ENCODE measurements around the gene ITSN2. TPM values are rescaled to one million over a fixed set of nuclear protein-coding genes. Genes with fewer than 3 reads are reported as not detected.
"Not testable (repeated sequence)": the region's sequence is repeated elsewhere in the genome, so short reads cannot be mapped to it uniquely, and the experiment has no call there.

Gene ITSN2
- total and polyA plus RNA-seq, 10 donors: 41.1 to 150 (median 107) TPM

GRCh38 chr2:24200799-24201198 is 159.5 kb downstream of the ITSN2 start:
- Histone ChIP-seq H3K27ac (no peak overlapping the region), H3K9me3 (peaks cover 0 to 11% (median 0%) of the 10 kb centered on the region in 8 donors), H3K36me3 (peaks cover 5 to 64% (median 36%) of the 10 kb centered on the region in 6 donors), H3K27me3 (replicated peaks in 1 of 7) (no peaks in the 10 kb centered on the region), H3K4me1 (no peaks in the 10 kb centered on the region), H3K4me3 (no peak overlapping the region)
- intact Hi-C loops (cut with DNase I; ENCODE audit: low total_unique reads): no loop called here
- WGBS, 5 donors: 97 to 100% (median 99%) methylated on average over 3 of the region's 3 CpGs
- no peak for TF ChIP-seq POLR2A (IDR thresholded peaks at IDR 0.05)
- TF ChIP-seq, protein P1, sequence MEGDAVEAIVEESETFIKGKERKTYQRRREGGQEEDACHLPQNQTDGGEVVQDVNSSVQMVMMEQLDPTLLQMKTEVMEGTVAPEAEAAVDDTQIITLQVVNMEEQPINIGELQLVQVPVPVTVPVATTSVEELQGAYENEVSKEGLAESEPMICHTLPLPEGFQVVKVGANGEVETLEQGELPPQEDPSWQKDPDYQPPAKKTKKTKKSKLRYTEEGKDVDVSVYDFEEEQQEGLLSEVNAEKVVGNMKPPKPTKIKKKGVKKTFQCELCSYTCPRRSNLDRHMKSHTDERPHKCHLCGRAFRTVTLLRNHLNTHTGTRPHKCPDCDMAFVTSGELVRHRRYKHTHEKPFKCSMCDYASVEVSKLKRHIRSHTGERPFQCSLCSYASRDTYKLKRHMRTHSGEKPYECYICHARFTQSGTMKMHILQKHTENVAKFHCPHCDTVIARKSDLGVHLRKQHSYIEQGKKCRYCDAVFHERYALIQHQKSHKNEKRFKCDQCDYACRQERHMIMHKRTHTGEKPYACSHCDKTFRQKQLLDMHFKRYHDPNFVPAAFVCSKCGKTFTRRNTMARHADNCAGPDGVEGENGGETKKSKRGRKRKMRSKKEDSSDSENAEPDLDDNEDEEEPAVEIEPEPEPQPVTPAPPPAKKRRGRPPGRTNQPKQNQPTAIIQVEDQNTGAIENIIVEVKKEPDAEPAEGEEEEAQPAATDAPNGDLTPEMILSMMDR (IDR thresholded peaks at IDR 0.05 in 8 of 11, conservative IDR thresholded peaks at IDR 0.05 in 3 of 11): no peak
- no peak for DNase-seq

- no peak overlapping the region for H3K27ac ChIP-seq
- WGBS, 5 donors: 86 to 94% (median 91%) methylated on average over 12 of the region's 12 CpGs
- TF ChIP-seq POLR2A (IDR thresholded peaks at IDR 0.05) (no peak), POLR2AphosphoS5 (IDR thresholded peaks at IDR 0.05) (peak in 1 of 3 donors; percentile 16)
- TF ChIP-seq, protein P1 (IDR thresholded peaks at IDR 0.05 in 8 of 11, conservative IDR thresholded peaks at IDR 0.05 in 3 of 11): no peak
- H3K36me3 ChIP-seq: peaks cover 2 to 57% (median 29%) of the 10 kb centered on the region in 6 donors
- H3K4me1 ChIP-seq: no peaks in the 10 kb centered on the region
- H3K4me3 ChIP-seq: no peak overlapping the region
- H3K9me3 ChIP-seq: peaks cover 0 to 13% (median 0%) of the 10 kb centered on the region in 8 donors
- intact Hi-C loops (cut with DNase I; ENCODE audit: low total_unique reads): no loop called here
- no peak for DNase-seq
- no peaks in the 10 kb centered on the region for H3K27me3 ChIP-seq (replicated peaks in 1 of 7)
Measured at GRCh38 chr2:24199968-24200590, 160.3 kb downstream of the ITSN2 start.

DNA sequence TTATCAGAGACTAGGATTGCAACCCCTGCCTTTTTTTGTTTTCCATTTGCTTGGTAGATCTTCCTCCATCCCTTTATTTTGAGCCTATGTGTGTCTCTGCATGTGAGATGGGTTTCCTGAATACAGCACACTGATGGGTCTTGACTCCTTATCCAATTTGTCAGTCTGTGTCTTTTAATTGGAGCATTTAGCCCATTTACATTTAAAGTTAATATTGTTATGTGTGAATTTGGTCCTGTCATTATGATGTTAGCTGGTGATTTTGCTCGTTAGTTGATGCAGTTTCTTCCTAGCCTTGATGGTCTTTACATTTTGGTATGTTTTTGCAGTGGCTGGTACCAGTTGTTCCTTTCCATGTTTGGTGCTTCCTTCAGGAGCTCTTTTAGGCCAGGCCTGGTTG is 163.1 kb downstream of the ITSN2 start:
- H3K36me3 ChIP-seq: peaks cover 0 to 28% (median 3%) of the 10 kb centered on the region in 6 donors
- H3K27ac ChIP-seq; H3K27me3 ChIP-seq (replicated peaks in 1 of 7); H3K4me1 ChIP-seq; H3K4me3 ChIP-seq; intact Hi-C loops (cut with DNase I; ENCODE audit: low total_unique reads); DNase-seq: not testable (repeated sequence)
- peaks cover 0 to 15% (median 0%) of the 10 kb centered on the region in 8 donors for H3K9me3 ChIP-seq
- 76 to 100% (median 86%) methylated on average over 1 of the region's 1 CpG for WGBS, 5 donors

DNA sequence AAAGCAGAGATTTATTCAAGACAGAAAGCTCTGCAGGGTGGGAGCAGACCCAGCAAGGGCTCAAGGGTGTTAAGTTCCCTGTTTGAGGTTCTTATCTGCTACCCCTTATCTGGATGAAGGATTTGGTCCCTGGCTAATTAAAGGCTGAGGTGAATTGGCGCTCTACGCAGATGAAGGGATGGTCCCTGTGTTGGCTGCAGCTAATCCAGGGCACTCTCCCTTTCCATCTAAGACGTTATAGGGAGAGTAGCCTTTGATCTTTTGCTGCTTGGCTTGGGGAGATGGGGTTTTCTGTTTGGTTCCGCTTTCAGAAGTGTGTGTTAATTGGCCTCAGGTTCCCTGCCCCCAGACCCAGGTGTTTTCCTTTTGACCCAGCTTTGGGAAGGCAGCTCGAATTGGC is 168.5 kb downstream of the ITSN2 start:
- no peak for TF ChIP-seq POLR2A (IDR thresholded peaks at IDR 0.05)
- TF ChIP-seq, protein P1 (IDR thresholded peaks at IDR 0.05 in 8 of 11, conservative IDR thresholded peaks at IDR 0.05 in 3 of 11): no peak
- no peak for TF ChIP-seq POLR2AphosphoS5 (IDR thresholded peaks at IDR 0.05)
- H3K4me1 ChIP-seq: no peaks in the 10 kb centered on the region
- no peaks in the 10 kb centered on the region for H3K27me3 ChIP-seq (replicated peaks in 1 of 7)
- H3K36me3 ChIP-seq: peaks cover 0 to 5% (median 0%) of the 10 kb centered on the region in 6 donors
- H3K4me3 ChIP-seq: no peak overlapping the region
- no peak for DNase-seq
- intact Hi-C loops (cut with DNase I; ENCODE audit: low total_unique reads): no loop called here
- 72 to 90% (median 78%) methylated on average over 5 of the region's 5 CpGs for WGBS, 5 donors
- peaks cover 0 to 16% (median 0%) of the 10 kb centered on the region in 8 donors for H3K9me3 ChIP-seq
- H3K27ac ChIP-seq: no peak overlapping the region
